Testis (tissue), 2 donors: Measurements from ENCODE around the gene GPANK1.

Experiments
- POLR2A ChIP-seq: fragments of 450-650 bp; IDR thresholded peaks from one replicate; pipeline ENCODE4 v1.6.1; 2017; ENCODE audit warnings: antibody characterized with exemption, mild to moderate bottlenecking, moderate library complexity
- TF ChIP-seq, protein P1 (sequence below), 3 experiments: fragments of 450-650 bp in 2 of 3; fragments of 200-600 bp in 1 of 3; sonication (generic) in 1 of 3; IDR thresholded peaks; one replicate each; pipeline ENCODE4 v1.5.1; 2016 to 2019; ENCODE audit warnings: antibody characterized with exemption in 3 of 3, mild to moderate bottlenecking in 2 of 3, moderate library complexity in 1 of 3

DNA sequence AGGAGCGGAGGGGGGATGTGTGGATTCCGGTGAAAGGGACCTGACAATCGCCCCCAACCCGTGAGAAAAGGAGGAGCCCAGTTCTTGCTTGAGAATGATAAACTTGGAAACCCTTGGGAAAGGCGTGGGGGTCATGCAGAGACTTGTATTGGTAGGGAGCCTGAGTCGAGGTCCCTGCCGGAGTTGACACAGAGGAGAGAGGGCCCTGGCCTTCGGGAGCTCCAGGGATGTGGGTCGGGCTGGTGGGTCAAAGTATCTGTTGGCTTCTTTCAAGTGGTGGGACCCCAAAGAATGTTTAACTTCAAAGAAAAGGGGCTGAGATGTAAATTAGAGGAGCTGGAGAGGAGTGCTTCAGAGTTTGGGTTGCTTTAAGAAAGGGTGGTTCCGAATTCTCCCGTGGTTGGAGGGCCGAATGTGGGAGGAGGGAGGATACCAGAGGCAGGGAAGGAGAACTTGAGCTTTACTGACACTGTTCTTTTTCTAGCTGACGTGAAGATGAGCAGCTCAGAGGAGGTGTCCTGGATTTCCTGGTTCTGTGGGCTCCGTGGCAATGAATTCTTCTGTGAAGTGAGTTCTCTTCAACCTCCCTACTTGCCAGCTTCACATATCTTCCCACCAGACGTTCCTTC, 1.7 kb upstream of the GPANK1 start:
- TF ChIP-seq, protein P1, sequence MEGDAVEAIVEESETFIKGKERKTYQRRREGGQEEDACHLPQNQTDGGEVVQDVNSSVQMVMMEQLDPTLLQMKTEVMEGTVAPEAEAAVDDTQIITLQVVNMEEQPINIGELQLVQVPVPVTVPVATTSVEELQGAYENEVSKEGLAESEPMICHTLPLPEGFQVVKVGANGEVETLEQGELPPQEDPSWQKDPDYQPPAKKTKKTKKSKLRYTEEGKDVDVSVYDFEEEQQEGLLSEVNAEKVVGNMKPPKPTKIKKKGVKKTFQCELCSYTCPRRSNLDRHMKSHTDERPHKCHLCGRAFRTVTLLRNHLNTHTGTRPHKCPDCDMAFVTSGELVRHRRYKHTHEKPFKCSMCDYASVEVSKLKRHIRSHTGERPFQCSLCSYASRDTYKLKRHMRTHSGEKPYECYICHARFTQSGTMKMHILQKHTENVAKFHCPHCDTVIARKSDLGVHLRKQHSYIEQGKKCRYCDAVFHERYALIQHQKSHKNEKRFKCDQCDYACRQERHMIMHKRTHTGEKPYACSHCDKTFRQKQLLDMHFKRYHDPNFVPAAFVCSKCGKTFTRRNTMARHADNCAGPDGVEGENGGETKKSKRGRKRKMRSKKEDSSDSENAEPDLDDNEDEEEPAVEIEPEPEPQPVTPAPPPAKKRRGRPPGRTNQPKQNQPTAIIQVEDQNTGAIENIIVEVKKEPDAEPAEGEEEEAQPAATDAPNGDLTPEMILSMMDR (IDR thresholded peaks at IDR 0.05), result no peak
- no peak for TF ChIP-seq POLR2A
